DOHH2 (cell line): Measurements from ENCODE around the gene PTPA.

ENCODE experiments used
- H3F3A ChIP-seq: fragments of 200-600 bp; sonication (generic), shearing (Covaris generic); 2 replicates; pipeline ENCODE4 v1.6.0; 2016; ENCODE audit warnings: antibody characterized with exemption, mild to moderate bottlenecking; ENCODE audit not compliant: control insufficient read depth, insufficient read depth
- H3K27ac ChIP-seq: fragments of 200-600 bp; sonication (generic); 2 replicates; pipeline ENCODE4 v1.5.1; 2014; ENCODE audit warnings: low read depth, mild to moderate bottlenecking, low read length, moderate library complexity
- H3K27me3 ChIP-seq: fragments of 200-600 bp; sonication (generic); 2 replicates; pipeline ENCODE4 v1.6.1; 2014; ENCODE audit warnings: mild to moderate bottlenecking, low read length, mixed read lengths; ENCODE audit not compliant: control insufficient read depth
- H3K36me3 ChIP-seq: fragments of 200-600 bp; sonication (generic); 2 replicates; pipeline ENCODE4 v1.6.1; 2014; ENCODE audit warnings: mild to moderate bottlenecking, low read length, moderate library complexity, mixed read lengths; ENCODE audit not compliant: control insufficient read depth
- H3K4me1 ChIP-seq: fragments of 200-600 bp; sonication (generic); 2 replicates; pipeline ENCODE4 v1.6.1; 2014; ENCODE audit warnings: mild to moderate bottlenecking, low read length, mixed read lengths; ENCODE audit not compliant: control insufficient read depth
- H3K4me2 ChIP-seq: fragments of 200-600 bp; sonication (generic); 2 replicates; pipeline ENCODE4 v1.6.0; 2014; ENCODE audit warnings: mild to moderate bottlenecking, low read length, moderate library complexity
- H3K4me3 ChIP-seq: fragments of 200-600 bp; sonication (generic); 2 replicates; pipeline ENCODE4 v1.5.1; 2014; ENCODE audit warnings: mild to moderate bottlenecking, low read length, mixed read lengths
- H3K79me2 ChIP-seq: fragments of 200-600 bp; sonication (generic); 2 replicates; pipeline ENCODE4 v1.6.1; 2014; ENCODE audit warnings: mild to moderate bottlenecking, low read length, mixed read lengths; ENCODE audit not compliant: control insufficient read depth
- H3K9me2 ChIP-seq: fragments of 200-600 bp; sonication (generic); replicated peaks from 2 replicates; pipeline ENCODE4 v1.6.1; 2014; ENCODE audit warnings: mild to moderate bottlenecking, low read length, mixed read lengths; ENCODE audit not compliant: control insufficient read depth
- H3K9me3 ChIP-seq: fragments of 200-600 bp; sonication (generic); 2 replicates; pipeline ENCODE4 v1.6.1; 2014; ENCODE audit warnings: antibody characterized with exemption, low read length, mixed read lengths; ENCODE audit not compliant: control insufficient read depth, insufficient read depth
- H4K20me1 ChIP-seq: fragments of 200-600 bp; sonication (generic); 2 replicates; pipeline ENCODE4 v1.6.0; 2014; ENCODE audit warnings: low read depth, mild to moderate bottlenecking, antibody characterized with exemption, low read length, moderate library complexity; ENCODE audit not compliant: control insufficient read depth, insufficient read depth
- EZH2phosphoT487 ChIP-seq: fragments of 200-600 bp; sonication (generic); IDR thresholded peaks from 2 replicates; pipeline ENCODE4 v1.6.1; 2017; ENCODE audit warnings: borderline replicate concordance, mild to moderate bottlenecking, antibody characterized with exemption, low read length, moderate library complexity, mixed read lengths
- TF ChIP-seq, protein P1 (sequence below): fragments of 200-600 bp; sonication (generic); IDR thresholded peaks from one replicate; pipeline ENCODE4 v1.5.1; 2014; ENCODE audit warnings: antibody characterized with exemption, mild to moderate bottlenecking, low read depth, low read length; ENCODE audit not compliant: poor library complexity, severe bottlenecking

The PTPA gene

GRCh38 chr9:129191234-129191633 is 80.0 kb downstream of the PTPA start:
- Histone ChIP-seq H3K9me3 (no peaks in the 10 kb centered on the region; the same call in 1 of the 2 replicates), H4K20me1 (no peaks in the 10 kb centered on the region), H3F3A (no peaks in the 10 kb centered on the region), H3K4me2 (no peak overlapping the region), H3K4me3 (no peak overlapping the region), H3K79me2 (no peaks in the 10 kb centered on the region), H3K27me3 (peaks cover 3% of the 10 kb centered on the region; the same call in 1 of the 2 replicates), H3K9me2 (no peaks in the 10 kb centered on the region), H3K36me3 (no peaks in the 10 kb centered on the region), H3K4me1 (no peaks in the 10 kb centered on the region), H3K27ac (no peak overlapping the region)
- TF ChIP-seq, protein P1, sequence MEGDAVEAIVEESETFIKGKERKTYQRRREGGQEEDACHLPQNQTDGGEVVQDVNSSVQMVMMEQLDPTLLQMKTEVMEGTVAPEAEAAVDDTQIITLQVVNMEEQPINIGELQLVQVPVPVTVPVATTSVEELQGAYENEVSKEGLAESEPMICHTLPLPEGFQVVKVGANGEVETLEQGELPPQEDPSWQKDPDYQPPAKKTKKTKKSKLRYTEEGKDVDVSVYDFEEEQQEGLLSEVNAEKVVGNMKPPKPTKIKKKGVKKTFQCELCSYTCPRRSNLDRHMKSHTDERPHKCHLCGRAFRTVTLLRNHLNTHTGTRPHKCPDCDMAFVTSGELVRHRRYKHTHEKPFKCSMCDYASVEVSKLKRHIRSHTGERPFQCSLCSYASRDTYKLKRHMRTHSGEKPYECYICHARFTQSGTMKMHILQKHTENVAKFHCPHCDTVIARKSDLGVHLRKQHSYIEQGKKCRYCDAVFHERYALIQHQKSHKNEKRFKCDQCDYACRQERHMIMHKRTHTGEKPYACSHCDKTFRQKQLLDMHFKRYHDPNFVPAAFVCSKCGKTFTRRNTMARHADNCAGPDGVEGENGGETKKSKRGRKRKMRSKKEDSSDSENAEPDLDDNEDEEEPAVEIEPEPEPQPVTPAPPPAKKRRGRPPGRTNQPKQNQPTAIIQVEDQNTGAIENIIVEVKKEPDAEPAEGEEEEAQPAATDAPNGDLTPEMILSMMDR: no peak
- TF ChIP-seq EZH2phosphoT487: no peak

- Histone ChIP-seq H3K27ac (no peak overlapping the region), H3K4me1 (no peaks in the 10 kb centered on the region), H3K4me2 (no peak overlapping the region), H3K79me2 (no peaks in the 10 kb centered on the region), H3K4me3 (no peak overlapping the region), H4K20me1 (no peaks in the 10 kb centered on the region), H3F3A (no peaks in the 10 kb centered on the region), H3K27me3 (peaks cover 8% of the 10 kb centered on the region), H3K9me2 (no peaks in the 10 kb centered on the region), H3K36me3 (no peaks in the 10 kb centered on the region), H3K9me3 (no peaks in the 10 kb centered on the region; the same call in 1 of the 2 replicates)
- TF ChIP-seq EZH2phosphoT487: no peak
- TF ChIP-seq, protein P1: no peak
Observed at GRCh38 chr9:129193655-129194054, 82.4 kb downstream of the PTPA start.

DNA sequence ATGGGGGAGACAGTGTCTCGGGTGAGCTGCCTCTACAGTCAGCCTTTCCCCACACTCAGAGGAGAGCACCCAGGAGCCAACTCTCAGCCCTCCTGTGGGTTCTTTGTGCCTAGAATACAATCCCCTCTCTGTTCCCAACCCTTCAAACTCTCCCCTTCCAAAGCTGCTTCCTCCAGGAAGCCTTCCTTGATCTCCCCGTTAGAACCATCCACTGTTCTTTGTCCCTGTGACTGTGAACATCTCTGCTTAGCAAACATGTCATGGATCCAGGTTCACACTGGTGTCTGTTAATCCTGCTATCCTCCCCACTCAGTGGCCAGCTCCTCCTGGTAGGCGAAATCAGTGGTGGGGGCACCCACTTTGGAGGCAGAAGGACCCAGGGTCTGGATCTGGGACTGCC is 83.0 kb downstream of the PTPA start:
- H3K4me3 ChIP-seq: no peak overlapping the region
- no peaks in the 10 kb centered on the region for H3K36me3 ChIP-seq
- no peak overlapping the region for H3K27ac ChIP-seq
- TF ChIP-seq EZH2phosphoT487: no peak
- TF ChIP-seq, protein P1: no peak
- H3K4me1 ChIP-seq: no peaks in the 10 kb centered on the region
- H3F3A ChIP-seq: no peaks in the 10 kb centered on the region
- H3K79me2 ChIP-seq: no peaks in the 10 kb centered on the region
- H3K9me3 ChIP-seq: no peaks in the 10 kb centered on the region; the same call in 1 of the 2 replicates
- H4K20me1 ChIP-seq: no peaks in the 10 kb centered on the region
- peaks cover 9% of the 10 kb centered on the region for H3K27me3 ChIP-seq
- no peak overlapping the region for H3K4me2 ChIP-seq
- H3K9me2 ChIP-seq: no peaks in the 10 kb centered on the region
